ENCODE measurements around the gene PVALEF. TPM values are rescaled to one million over a fixed set of nuclear protein-coding genes. Genes with fewer than 3 reads are reported as not detected.
A peak's percentile ranks its signal among the peaks of the same experiment; 100 is the strongest.
"Not testable (repeated sequence)": the region's sequence is repeated elsewhere in the genome, so short reads cannot be mapped to it uniquely, and the experiment has no call there.

Gene PVALEF
- total RNA-seq, 1 donor from 2014 or later: not detected

GRCh38 chr17:81222620-81222905 is 57.3 kb downstream of the PVALEF start:
- H3K4me1 Mint-ChIP-seq (ENCODE audit: low read depth): peaks cover 7% of the 10 kb centered on the region
- peak overlapping the region; percentile 74 for H3K4me3 Mint-ChIP-seq (ENCODE audit: low read depth)
- TF ChIP-seq, protein P1, sequence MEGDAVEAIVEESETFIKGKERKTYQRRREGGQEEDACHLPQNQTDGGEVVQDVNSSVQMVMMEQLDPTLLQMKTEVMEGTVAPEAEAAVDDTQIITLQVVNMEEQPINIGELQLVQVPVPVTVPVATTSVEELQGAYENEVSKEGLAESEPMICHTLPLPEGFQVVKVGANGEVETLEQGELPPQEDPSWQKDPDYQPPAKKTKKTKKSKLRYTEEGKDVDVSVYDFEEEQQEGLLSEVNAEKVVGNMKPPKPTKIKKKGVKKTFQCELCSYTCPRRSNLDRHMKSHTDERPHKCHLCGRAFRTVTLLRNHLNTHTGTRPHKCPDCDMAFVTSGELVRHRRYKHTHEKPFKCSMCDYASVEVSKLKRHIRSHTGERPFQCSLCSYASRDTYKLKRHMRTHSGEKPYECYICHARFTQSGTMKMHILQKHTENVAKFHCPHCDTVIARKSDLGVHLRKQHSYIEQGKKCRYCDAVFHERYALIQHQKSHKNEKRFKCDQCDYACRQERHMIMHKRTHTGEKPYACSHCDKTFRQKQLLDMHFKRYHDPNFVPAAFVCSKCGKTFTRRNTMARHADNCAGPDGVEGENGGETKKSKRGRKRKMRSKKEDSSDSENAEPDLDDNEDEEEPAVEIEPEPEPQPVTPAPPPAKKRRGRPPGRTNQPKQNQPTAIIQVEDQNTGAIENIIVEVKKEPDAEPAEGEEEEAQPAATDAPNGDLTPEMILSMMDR (IDR thresholded peaks at IDR 0.05; ENCODE audit: unreplicated experiment): no peak
- no peaks in the 10 kb centered on the region for H3K27me3 Mint-ChIP-seq
- H3K9me3 Mint-ChIP-seq (ENCODE audit: low read depth): no peaks in the 10 kb centered on the region
- H3K27ac Mint-ChIP-seq: no peak overlapping the region
- peaks cover 1% of the 10 kb centered on the region for H3K36me3 Mint-ChIP-seq (ENCODE audit: insufficient read depth)
- no peak for DNase-seq (ENCODE audit: low spot score, unreplicated experiment)

GRCh38 chr17:81222906-81223761 is 57.8 kb downstream of the PVALEF start, which contains the start of gene CEP131:
Gene CEP131, minus strand, starts transcription at chr17:81222965. Its CDS starts 2,909 bp downstream, at chr17:81220056.
- Mint-ChIP-seq H3K27me3 (no peaks in the 10 kb centered on the region), H3K4me1 (ENCODE audit: low read depth) (peaks cover 7% of the 10 kb centered on the region), H3K36me3 (ENCODE audit: insufficient read depth) (peaks cover 1% of the 10 kb centered on the region), H3K27ac (peak within 1 kb of the TSS; percentile 76), H3K4me3 (ENCODE audit: low read depth) (peak within 1 kb of the TSS; percentile 74), H3K9me3 (ENCODE audit: low read depth) (no peaks in the 10 kb centered on the region)
- DNase-seq (ENCODE audit: low spot score, unreplicated experiment): peak; percentile 98
- TF ChIP-seq, protein P1 (IDR thresholded peaks at IDR 0.05; ENCODE audit: unreplicated experiment): no peak

DNA sequence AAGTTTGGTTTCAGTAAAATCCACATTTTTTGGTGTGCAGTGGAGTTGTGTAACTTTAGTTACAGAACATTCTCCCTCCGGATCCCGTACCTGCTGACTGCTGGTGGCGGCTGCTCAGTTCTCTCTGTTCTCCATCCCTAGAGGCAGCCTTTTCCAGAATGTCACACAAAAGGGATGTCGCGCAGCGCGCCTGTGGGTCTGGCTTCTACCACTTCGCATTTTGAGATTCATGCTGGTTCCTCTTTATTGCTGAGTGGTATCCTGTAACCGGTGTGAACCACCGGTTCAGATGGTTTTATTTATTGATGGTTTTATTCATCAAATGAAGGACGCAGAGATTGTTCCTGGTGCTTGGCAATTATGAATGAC is 58.4 kb downstream of the PVALEF start:
- peaks cover 3% of the 10 kb centered on the region for H3K36me3 Mint-ChIP-seq (ENCODE audit: insufficient read depth)
- no peaks in the 10 kb centered on the region for H3K9me3 Mint-ChIP-seq (ENCODE audit: low read depth)
- TF ChIP-seq, protein P1 (IDR thresholded peaks at IDR 0.05; ENCODE audit: unreplicated experiment): no peak
- H3K27me3 Mint-ChIP-seq: no peaks in the 10 kb centered on the region
- H3K4me1 Mint-ChIP-seq (ENCODE audit: low read depth): peaks cover 7% of the 10 kb centered on the region
- peak overlapping the region; percentile 68 for H3K4me3 Mint-ChIP-seq (ENCODE audit: low read depth)
- H3K27ac Mint-ChIP-seq: peak overlapping the region; percentile 76
- no peak for DNase-seq (ENCODE audit: low spot score, unreplicated experiment)

DNA sequence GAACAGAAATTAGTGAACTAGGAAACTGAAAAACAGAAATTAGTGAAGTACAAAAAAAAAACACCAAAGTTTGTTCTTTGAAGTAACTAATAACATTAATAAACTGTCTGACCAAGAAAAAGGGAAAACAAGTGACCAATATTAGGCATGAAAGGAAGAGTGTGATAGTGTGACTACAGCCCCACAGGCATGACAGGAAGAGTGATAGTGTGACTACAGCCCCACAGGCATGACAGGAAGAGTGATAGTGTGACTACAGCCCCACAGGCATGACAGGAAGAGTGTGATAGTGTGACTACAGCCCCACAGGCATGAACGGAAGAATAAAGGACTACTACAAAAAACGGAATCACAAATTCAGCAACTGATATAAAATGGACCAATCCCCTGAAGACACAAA is 62.3 kb downstream of the PVALEF start:
- H3K9me3 Mint-ChIP-seq (ENCODE audit: low read depth); DNase-seq (ENCODE audit: low spot score, unreplicated experiment); H3K4me1 Mint-ChIP-seq (ENCODE audit: low read depth); H3K27ac Mint-ChIP-seq; H3K4me3 Mint-ChIP-seq (ENCODE audit: low read depth); H3K27me3 Mint-ChIP-seq: not testable (repeated sequence)
- H3K36me3 Mint-ChIP-seq (ENCODE audit: insufficient read depth): peaks cover 11% of the 10 kb centered on the region

GRCh38 chr17:81228420-81228819 is 63.1 kb downstream of the PVALEF start:
- Mint-ChIP-seq H3K4me1 (ENCODE audit: low read depth) (no peaks in the 10 kb centered on the region), H3K4me3 (ENCODE audit: low read depth) (no peak overlapping the region), H3K36me3 (ENCODE audit: insufficient read depth) (peaks cover 11% of the 10 kb centered on the region), H3K27ac (no peak overlapping the region), H3K9me3 (ENCODE audit: low read depth) (no peaks in the 10 kb centered on the region), H3K27me3 (no peaks in the 10 kb centered on the region)
- no peak for DNase-seq (ENCODE audit: low spot score, unreplicated experiment)
- TF ChIP-seq, protein P1 (IDR thresholded peaks at IDR 0.05; ENCODE audit: unreplicated experiment): no peak
